GM19023 (cell line): ENCODE data around the gene ATN1.

ENCODE experiments used
- ATAC-seq: cut with Tn5 transposase; IDR thresholded peaks from one replicate; pipeline ENCODE4 v1.9.1; 2021; ENCODE audit warnings: mild to moderate bottlenecking, moderate library complexity; ENCODE audit not compliant: unreplicated experiment

The ATN1 gene

DNA sequence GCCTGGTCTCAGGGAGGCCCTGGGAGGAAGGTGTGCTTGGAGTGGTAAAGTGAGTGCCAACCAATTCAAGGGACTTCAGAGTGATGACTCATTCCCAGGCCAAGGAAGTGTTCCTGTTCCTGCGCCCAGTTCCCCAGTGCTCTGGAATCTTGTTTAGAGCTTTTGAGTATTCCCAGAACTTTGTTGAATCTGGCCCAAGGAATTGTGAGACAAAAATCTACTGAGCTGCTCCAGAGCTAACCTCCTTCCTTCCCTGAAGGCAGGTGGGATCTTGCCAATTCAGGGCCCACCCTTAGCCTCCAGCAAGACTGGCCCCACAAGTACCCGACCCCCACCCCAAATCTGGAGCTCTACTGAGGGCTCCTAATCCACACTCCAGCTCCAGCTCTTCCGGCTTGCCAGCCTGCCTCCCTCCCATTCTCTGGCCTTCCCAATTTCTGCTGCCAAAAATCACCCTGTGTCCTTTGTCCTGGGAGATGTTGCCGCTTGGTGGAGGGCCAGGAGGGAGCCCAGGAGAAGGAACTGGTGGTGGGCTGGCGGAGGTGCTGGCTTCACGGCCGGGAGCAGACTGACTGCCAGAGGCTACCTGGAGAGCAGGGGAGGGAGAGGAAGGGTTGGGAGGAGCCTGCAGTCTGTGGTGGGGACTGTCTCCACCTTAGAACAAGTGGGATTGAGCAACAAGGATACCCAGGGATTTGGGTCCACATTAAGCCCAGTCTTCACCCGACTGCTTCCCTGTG is 2.0 kb upstream of the ATN1 start:
- no peak for ATAC-seq

DNA sequence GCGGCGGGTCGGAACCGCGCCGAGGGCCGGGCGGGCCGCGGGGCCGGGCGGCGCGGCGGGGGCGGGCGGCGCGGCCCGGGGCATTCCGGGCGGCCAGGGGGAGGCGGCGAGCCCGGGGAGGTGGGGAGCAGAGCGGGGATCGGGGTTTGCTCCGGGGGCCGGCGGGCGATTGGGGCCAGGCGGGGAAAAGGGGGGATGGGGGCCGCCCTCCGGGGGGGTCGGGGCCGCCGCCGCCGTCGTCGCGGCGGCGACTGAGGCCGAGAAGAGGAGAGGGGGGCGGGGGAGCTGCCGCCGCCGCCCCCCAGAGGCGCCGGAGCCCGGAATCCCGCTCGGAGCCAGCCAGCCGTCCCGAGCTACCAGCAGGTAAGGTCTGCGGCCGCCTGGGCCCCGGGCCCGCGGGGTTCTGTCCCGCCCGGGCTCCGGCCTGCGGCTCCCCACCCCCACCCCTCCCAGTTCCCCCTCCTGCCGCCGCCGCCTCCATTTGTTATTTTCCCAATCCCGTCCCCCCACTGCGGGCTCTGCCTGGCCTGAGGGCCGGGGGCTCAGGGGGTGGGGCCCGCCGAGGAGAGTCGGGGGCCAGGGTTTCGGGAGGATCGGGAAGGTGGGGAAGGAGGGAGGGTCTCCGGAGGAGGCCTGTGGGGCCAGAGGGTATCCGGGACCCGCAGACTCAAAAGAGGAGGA is 403 bp downstream of the ATN1 start:
- ATAC-seq: peak; percentile 32

DNA sequence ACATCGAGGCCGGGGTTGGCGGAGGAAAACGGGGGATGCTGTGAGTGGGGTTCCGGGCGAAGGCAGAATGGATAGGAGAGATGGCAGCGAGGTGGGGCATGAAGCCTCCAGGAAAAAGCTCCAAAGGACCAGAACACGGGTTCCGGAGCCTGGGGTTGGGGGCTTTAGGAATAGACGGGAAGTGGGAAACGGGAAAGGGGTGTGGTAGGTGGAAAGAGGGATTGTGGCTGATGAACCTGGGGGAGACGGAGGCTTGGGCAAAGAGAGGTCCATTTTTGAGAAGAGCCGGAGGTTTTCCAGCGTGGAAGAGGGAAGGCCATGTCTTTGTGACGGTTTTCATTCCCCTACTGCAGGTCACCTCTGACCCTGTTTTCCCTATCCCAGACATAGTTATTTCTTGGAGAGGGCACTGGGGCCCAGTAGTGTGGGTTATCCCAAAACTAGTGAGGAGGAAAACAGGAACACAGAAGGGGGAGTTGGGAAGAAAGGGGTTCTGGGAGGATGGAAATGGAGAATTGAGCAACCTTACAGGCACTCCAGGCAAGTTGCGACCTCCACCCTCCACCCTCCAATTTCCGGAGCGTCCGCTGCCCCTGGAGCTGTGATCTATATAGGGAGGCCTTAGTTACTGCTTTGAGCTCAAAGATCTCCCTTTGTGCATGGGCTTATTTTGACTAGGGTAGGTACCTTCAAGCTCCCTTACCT is 1.1 kb downstream of the ATN1 start:
- no peak for ATAC-seq

DNA sequence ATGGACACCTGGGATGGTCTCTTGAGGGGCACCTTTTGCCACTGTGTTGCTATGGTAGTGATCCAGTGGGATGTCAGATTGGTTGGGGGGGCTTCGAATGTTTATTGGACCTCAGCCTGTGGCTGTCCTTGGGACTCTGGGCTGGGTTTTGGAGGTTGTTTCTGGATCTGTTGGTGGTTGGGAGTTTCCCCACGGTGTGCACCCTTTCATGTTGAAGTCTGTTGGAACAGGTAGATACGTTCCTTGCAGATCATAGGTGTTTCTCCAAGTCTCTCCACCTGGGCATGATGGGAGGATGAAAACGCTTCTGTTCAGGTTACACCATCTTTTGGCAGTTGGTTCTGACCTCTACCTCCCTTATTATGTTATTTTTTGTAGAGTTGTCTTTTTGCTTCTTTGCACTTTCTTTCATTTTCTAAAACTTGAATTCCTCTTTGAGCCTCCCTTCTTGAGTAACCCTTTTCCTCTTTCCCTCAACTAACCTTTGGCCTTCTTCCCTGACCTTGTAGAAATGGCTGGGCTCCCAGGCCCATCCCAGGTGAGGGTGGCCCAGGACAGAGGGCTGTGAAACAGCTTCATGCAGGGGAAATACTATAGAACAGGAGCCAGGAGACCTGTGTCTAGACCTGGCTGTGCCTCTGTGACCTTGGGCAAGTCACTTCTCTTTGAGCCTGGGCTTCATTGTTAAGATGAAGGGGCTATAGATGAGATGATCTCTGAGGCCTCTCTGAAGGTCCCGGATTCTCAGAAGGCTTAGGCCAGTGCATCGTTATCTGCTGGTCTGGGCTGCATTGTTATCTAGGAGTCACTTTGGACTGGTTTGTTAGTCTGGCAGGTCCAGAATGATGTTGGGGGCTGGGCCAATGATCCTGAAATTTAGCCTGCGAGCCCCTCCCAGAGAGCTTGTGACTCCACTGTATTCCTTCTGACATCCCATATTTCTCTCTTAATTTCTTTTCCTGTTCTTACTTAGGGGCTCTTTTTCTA is 2.0 kb downstream of the ATN1 start:
- ATAC-seq: no peak

DNA sequence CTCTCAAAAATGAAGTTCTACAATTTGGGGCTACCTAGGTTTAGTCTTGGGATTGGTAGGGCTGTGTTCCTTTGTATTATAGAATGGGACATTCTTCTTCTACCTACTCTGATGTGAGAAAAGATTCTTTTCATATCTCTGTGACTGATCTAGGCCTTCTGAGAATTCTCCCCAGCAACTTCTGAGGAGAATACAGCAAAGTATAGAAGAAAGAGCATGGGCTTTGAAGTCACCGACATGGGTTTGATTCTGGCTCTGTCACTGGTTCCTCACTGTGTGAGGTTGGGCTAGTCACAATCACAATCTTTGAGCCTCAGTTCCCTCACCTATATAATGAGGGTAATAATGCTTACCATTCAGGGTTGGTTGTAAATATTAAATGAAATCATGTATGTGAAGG is 5.0 kb downstream of the ATN1 start:
- ATAC-seq: no peak

DNA sequence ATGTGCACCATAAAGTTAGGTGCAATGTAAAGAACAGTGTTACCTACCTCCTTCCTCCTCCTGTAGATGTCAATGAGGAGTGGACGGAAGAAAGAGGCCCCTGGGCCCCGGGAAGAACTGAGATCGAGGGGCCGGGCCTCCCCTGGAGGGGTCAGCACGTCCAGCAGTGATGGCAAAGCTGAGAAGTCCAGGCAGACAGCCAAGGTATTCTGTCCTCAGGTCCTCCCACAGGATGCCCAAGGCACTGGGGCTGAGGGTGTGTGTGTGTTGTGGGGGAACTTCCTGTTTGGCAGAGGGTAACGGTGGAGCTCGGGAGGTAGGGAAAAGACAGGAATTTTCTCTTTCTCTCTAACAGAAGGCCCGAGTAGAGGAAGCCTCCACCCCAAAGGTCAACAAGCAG is 6.4 kb downstream of the ATN1 start:
- no peak for ATAC-seq

DNA sequence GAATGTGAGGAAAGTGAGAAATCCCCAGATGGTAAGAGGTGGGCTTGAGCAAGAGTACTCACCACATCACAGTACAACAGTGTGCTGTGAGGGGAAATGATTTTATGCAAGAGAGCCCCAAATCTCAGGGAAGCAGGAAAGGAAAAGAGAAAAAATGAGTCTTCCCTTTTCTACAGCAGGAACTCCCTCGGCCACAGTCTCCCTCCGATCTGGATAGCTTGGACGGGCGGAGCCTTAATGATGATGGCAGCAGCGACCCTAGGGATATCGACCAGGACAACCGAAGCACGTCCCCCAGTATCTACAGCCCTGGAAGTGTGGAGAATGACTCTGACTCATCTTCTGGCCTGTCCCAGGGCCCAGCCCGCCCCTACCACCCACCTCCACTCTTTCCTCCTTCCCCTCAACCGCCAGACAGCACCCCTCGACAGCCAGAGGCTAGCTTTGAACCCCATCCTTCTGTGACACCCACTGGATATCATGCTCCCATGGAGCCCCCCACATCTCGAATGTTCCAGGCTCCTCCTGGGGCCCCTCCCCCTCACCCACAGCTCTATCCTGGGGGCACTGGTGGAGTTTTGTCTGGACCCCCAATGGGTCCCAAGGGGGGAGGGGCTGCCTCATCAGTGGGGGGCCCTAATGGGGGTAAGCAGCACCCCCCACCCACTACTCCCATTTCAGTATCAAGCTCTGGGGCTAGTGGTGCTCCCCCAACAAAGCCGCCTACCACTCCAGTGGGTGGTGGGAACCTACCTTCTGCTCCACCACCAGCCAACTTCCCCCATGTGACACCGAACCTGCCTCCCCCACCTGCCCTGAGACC is 7.8 kb downstream of the ATN1 start:
- ATAC-seq: no peak

DNA sequence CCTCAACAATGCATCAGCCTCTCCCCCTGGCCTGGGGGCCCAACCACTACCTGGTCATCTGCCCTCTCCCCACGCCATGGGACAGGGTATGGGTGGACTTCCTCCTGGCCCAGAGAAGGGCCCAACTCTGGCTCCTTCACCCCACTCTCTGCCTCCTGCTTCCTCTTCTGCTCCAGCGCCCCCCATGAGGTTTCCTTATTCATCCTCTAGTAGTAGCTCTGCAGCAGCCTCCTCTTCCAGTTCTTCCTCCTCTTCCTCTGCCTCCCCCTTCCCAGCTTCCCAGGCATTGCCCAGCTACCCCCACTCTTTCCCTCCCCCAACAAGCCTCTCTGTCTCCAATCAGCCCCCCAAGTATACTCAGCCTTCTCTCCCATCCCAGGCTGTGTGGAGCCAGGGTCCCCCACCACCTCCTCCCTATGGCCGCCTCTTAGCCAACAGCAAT is 8.5 kb downstream of the ATN1 start:
- no peak for ATAC-seq

DNA sequence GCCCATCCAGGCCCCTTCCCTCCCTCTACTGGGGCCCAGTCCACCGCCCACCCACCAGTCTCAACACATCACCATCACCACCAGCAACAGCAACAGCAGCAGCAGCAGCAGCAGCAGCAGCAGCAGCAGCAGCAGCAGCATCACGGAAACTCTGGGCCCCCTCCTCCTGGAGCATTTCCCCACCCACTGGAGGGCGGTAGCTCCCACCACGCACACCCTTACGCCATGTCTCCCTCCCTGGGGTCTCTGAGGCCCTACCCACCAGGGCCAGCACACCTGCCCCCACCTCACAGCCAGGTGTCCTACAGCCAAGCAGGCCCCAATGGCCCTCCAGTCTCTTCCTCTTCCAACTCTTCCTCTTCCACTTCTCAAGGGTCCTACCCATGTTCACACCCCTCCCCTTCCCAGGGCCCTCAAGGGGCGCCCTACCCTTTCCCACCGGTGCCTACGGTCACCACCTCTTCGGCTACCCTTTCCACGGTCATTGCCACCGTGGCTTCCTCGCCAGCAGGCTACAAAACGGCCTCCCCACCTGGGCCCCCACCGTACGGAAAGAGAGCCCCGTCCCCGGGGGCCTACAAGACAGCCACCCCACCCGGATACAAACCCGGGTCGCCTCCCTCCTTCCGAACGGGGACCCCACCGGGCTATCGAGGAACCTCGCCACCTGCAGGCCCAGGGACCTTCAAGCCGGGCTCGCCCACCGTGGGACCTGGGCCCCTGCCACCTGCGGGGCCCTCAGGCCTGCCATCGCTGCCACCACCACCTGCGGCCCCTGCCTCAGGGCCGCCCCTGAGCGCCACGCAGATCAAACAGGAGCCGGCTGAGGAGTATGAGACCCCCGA is 9.1 kb downstream of the ATN1 start:
- peak; percentile 26 for ATAC-seq

DNA sequence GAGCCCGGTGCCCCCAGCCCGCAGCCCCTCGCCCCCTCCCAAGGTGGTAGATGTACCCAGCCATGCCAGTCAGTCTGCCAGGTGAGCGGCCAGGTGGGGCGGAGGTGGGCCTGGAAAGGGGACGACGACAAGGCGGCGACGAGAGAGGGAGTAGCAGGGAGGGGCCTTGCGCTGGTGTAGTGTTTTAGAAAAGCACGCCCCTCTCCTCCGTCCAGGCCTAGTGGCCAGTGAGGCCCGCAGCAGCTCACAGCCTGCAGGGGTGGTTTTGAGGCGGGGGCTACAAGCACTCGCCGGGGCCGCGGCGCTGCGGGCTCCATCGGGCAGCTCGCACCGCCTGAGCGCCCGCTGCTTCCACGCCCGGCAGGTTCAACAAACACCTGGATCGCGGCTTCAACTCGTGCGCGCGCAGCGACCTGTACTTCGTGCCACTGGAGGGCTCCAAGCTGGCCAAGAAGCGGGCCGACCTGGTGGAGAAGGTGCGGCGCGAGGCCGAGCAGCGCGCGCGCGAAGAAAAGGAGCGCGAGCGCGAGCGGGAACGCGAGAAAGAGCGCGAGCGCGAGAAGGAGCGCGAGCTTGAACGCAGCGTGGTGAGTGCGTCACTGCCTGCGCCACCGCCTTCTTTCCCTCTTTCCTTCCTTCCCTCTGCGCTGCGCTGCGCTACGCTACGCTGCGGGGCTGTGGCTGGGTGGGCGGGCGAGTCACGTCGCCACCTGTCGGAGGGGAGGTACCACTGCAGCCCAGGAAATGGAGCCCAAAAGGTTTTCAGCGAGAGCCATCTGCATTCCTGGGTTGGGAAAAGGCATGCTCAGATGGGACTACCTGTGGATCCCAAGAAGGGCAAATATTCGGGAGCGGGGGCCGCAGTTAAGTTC is 10.0 kb downstream of the ATN1 start:
- peak; percentile 79 for ATAC-seq

DNA sequence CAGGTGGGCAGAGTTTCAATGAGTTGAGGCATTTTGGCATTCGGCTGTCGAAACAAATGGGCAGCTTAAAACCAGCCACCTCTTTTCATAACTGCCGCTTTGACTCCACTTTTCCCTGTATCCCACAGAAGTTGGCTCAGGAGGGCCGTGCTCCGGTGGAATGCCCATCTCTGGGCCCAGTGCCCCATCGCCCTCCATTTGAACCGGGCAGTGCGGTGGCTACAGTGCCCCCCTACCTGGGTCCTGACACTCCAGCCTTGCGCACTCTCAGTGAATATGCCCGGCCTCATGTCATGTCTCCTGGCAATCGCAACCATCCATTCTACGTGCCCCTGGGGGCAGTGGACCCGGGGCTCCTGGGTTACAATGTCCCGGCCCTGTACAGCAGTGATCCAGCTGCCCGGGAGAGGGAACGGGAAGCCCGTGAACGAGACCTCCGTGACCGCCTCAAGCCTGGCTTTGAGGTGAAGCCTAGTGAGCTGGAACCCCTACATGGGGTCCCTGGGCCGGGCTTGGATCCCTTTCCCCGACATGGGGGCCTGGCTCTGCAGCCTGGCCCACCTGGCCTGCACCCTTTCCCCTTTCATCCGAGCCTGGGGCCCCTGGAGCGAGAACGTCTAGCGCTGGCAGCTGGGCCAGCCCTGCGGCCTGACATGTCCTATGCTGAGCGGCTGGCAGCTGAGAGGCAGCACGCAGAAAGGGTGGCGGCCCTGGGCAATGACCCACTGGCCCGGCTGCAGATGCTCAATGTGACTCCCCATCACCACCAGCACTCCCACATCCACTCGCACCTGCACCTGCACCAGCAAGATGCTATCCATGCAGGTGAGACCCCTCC is 10.8 kb downstream of the ATN1 start:
- no peak for ATAC-seq

DNA sequence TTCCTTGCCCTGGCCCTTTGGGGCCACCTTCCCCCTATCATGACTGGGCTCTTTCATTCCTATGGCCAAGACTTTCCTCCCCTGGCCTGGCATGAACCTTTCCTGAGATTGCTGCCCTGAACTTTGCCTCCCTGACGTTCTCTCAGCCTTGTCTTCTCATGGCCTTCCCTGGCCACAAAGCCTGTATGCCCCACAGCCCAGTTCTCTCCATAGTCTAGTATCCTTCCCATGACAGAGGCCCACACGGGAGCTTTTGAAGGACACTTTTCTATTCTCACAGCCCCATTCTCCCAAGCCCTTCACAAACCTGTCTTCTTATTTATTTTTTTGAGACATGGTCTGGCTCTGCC is 11.4 kb downstream of the ATN1 start:
- no peak for ATAC-seq

DNA sequence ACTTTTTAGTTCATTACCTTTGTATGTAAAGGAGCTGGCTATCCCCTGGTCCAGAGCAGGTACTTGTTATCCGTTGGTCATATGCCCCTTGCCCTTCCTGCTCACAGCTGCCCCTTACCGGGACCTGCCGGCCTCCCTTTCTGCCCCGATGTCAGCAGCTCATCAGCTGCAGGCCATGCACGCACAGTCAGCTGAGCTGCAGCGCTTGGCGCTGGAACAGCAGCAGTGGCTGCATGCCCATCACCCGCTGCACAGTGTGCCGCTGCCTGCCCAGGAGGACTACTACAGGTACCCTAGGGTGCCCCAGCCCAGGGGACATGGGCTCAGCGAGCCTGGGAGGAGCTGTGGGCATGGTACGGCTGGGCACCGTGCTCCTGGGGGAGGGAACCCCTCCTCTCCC is 13.5 kb downstream of the ATN1 start:
- no peak for ATAC-seq

DNA sequence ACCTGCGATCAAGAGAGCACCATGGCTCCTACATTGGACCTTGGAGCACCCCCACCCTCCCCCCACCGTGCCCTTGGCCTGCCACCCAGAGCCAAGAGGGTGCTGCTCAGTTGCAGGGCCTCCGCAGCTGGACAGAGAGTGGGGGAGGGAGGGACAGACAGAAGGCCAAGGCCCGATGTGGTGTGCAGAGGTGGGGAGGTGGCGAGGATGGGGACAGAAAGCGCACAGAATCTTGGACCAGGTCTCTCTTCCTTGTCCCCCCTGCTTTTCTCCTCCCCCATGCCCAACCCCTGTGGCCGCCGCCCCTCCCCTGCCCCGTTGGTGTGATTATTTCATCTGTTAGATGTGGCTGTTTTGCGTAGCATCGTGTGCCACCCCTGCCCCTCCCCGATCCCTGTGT is 14.0 kb downstream of the ATN1 start:
- no peak for ATAC-seq

DNA sequence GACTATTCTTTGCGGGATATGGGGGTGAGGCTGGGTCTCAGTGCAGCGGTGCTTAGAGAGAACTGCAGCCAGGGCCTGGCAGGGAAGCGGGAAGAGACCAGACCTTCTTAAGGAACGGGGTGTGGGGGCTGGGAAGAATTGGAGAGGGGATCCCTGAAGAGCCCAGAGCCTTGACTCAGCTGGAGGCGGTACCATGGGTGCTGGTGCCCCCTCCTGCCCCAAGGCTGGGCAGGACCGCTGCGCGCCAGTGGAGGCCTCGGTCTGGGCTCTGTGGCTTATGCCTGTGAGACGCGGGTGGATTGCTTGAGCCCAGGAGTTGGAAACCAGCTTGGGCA is 14.5 kb downstream of the ATN1 start:
- no peak for ATAC-seq

DNA sequence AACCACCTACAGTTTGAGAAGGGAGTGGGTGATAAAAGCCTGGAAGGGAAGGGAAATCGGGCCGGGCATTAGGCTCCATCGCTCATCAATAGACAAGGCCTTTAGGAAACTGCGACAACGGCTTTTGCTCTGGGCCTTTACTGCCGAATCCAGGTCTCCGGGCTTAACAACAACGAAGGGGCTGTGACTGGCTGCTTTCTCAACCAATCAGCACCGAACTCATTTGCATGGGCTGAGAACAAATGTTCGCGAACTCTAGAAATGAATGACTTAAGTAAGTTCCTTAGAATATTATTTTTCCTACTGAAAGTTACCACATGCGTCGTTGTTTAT is 15.6 kb downstream of the ATN1 start:
- ATAC-seq: peak; percentile 22

DNA sequence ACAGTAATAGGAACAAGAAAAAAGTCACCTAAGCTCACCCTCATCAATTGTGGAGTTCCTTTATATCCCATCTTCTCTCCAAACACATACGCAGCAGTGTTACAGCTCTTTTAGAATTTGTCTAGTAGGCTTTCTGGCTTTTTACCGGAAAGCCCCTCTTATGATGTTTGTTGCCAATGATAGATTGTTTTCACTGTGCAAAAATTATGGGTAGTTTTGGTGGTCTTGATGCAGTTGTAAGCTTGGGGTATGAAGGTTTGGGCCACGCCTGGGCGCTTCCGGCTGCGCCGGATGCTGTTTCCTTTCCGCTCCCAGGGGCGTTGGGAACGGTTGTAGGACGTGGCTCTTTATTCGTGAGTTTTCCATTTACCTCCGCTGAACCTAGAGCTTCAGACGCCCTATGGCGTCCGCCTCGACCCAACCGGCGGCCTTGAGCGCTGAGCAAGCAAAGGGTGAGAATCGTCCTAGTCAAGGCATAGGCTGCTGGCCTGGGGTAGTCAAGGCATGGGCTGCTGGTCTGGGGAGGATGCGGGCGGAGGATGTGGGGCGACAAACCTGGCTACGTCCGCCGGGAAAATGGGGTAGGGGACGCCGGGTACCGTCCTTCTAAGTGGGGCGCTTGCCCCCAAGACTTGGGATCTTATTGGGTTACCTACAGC is 16.1 kb downstream of the ATN1 start, which contains the start of the genes C12orf57 and RNU7-1:
Gene C12orf57, plus strand, starts transcription at position 301 of the 659 bp plus-strand sequence. Its CDS starts 100 bp downstream, at position 401.
Gene RNU7-1, plus strand, starts transcription at position 95 of the 659 bp plus-strand sequence.
- ATAC-seq: peak; percentile 37
